Osteoblast (primary cell): ENCODE measurements around the gene LASP1. TPM values are rescaled to one million over a fixed set of nuclear protein-coding genes. Genes with fewer than 3 reads are reported as not detected.
A peak's percentile ranks its signal among the peaks of the same experiment; 100 is the strongest.

Experiments used
- DNase-seq: peaks from one replicate; pipeline ENCODE4 v3.0.0; 2011; ENCODE audit warnings: low spot score, mixed read lengths; ENCODE audit not compliant: insufficient read length; ENCODE audit errors: missing footprints
- H2AFZ ChIP-seq: 2 replicates; pipeline ENCODE4 v1.6.0; 2011; ENCODE audit warnings: mild to moderate bottlenecking, low read length
- H3K27ac ChIP-seq: 2 replicates; pipeline ENCODE4 v1.5.1; 2011; ENCODE audit warnings: mild to moderate bottlenecking, low read depth, low read length, moderate library complexity
- H3K27me3 ChIP-seq: 2 replicates; pipeline ENCODE4 v1.6.0; 2012; ENCODE audit warnings: mild to moderate bottlenecking, control low read depth, inconsistent platforms, low read length, moderate library complexity; ENCODE audit not compliant: insufficient read depth
- H3K36me3 ChIP-seq: 2 replicates; pipeline ENCODE4 v1.5.1; 2011; ENCODE audit warnings: mild to moderate bottlenecking, low read length, control low read depth, moderate library complexity; ENCODE audit not compliant: insufficient read depth
- H3K4me1 ChIP-seq: 2 replicates; pipeline ENCODE4 v1.5.1; 2011; ENCODE audit warnings: mild to moderate bottlenecking, low read length, control low read depth, moderate library complexity; ENCODE audit not compliant: insufficient read depth
- H3K4me2 ChIP-seq: 2 replicates; pipeline ENCODE4 v1.6.0; 2011; ENCODE audit warnings: mild to moderate bottlenecking, low read length; ENCODE audit not compliant: insufficient read depth
- H3K4me3 ChIP-seq: fragments of 200-600 bp; sonication (generic); 3 replicates; pipeline ENCODE4 v1.5.1; 2012; ENCODE audit warnings: mild to moderate bottlenecking, low read length, inconsistent platforms; ENCODE audit not compliant: insufficient read depth
- H3K79me2 ChIP-seq: 2 replicates; pipeline ENCODE4 v1.6.0; 2012; ENCODE audit warnings: mild to moderate bottlenecking, low read length, control low read depth, inconsistent platforms; ENCODE audit not compliant: insufficient read depth
- H3K9me3 ChIP-seq: 2 replicates; pipeline ENCODE4 v1.5.1; 2011; ENCODE audit warnings: low read depth, low read length, control low read depth
- H4K20me1 ChIP-seq: 2 replicates; pipeline ENCODE4 v1.6.0; 2012; ENCODE audit warnings: mild to moderate bottlenecking, low read length, control low read depth; ENCODE audit not compliant: insufficient read depth
- CTCF ChIP-seq: IDR thresholded peaks from 2 replicates; pipeline ENCODE4 v1.5.1; 2011; ENCODE audit warnings: mild to moderate bottlenecking, low read depth, low read length, moderate library complexity; ENCODE audit errors: extremely low read depth
- total RNA-seq: library from RNA; depleted of rRNA; stranded (reverse); fragments of >200 nt; gene quantifications from 2 replicates; pipeline ENCODE4 v1.2.3, GENCODE V29; 2012

The LASP1 gene
- 215 and 228 TPM in 2 replicates for total RNA-seq

GRCh38 chr17:38869526-38870258, at the start of gene LASP1:
LASP1 (plus strand) TSS chr17:38870058; CDS start chr17:38870190, 132 bp downstream.
- peak within 1 kb of the TSS; percentile 82 for H3K27ac ChIP-seq
- no peak for TF ChIP-seq CTCF

DNA sequence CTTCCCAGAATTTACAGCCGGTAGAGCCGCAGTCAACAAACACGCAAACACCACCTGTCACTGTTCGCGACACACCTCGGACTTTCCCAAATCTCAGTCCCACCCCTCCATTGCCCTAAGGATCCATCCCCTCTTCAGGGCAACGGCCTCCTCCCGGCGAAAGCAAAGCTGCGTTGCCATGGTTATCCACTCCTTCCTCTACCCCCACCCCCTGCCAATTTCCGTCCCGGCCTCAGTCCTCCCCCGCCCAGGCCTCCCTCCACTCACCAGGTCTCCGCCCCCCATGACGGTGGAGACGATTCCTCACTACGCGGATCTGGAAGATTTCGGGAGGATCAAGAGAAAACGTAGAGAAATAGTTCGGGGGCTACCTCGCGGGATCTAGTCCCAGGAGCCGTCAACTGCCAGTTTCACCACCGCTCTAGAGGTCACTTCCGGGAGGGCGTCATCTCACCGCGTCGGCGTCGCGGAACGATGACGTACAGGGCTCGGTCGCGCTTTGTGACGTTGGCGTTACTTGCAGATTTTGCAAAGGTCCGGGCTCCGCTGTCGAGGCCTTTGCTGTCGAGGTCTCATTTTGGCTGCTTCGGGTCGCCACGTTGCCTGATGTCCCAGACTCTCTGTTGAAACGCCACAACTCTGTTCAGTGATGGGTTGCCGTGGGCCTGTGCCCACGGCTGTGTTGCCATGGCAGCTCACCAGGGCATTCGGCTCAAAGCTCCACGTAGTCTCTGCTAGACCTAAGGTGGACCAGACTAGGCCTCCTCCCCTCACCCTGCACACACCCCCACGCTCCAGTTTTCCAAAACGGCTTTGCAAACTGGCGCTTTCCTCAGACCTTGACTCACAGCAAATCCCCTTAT, 44.7 kb upstream of the LASP1 start, which contains the start of gene CWC25:
CWC25 (minus strand) TSS at position 423 of the 863 bp plus-strand sequence; CDS start at position 285, 138 bp downstream.
- DNase-seq, result peak; percentile 98
- H3K27me3 ChIP-seq, result no peaks in the 10 kb centered on the region
- H3K27ac ChIP-seq, result peak within 1 kb of the TSS; percentile 100
- peaks cover 9% of the 10 kb centered on the region for H3K36me3 ChIP-seq
- no peaks in the 10 kb centered on the region for H3K9me3 ChIP-seq
- peak within 1 kb of the TSS; percentile 98 for H3K4me2 ChIP-seq
- H3K79me2 ChIP-seq, result peaks cover 47% of the 10 kb centered on the region
- TF ChIP-seq CTCF, result no peak
- H3K4me1 ChIP-seq, result peaks cover 15% of the 10 kb centered on the region
- no peaks in the 10 kb centered on the region for H4K20me1 ChIP-seq
- peak within 1 kb of the TSS; percentile 100 for H3K4me3 ChIP-seq
- H2AFZ ChIP-seq, result peak within 1 kb of the TSS; percentile 95

More at GRCh38 chr17:38869526-38870258, at the start of gene LASP1:
- Histone ChIP-seq H3K36me3 (peaks cover 10% of the 10 kb centered on the region), H3K4me1 (peaks cover 45% of the 10 kb centered on the region), H3K4me2 (peak within 1 kb of the TSS; percentile 94), H3K27me3 (no peaks in the 10 kb centered on the region), H4K20me1 (peaks cover 37% of the 10 kb centered on the region), H3K9me3 (no peaks in the 10 kb centered on the region), H2AFZ (peak within 1 kb of the TSS; percentile 86), H3K79me2 (peaks cover 48% of the 10 kb centered on the region), H3K4me3 (peak within 1 kb of the TSS; percentile 100)
- peak; percentile 97 for DNase-seq

DNA sequence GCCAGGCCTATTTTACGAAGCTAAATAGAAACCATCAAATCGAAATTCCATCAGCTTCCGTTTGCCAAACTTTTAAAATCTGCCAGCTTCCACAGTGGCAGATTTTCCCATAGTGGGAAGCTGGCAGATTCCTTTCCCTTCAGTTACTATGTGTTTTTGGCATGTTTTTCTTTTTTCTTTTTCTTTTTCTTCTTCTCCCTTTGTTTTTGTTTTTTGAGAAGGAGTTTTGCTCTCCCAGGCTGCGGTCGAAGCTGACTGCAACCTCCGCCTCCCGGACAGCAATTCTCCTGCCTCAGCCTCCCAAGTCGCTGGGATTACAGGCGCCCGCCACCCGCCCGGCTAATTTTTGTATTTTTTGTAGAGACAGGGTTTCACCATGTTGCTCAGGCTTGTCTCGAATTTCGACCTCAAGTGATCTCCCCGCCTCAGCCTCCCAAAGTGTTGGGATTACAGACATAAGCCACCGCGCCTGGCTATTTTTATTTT, 44.1 kb upstream of the LASP1 start:
- Histone ChIP-seq H3K79me2 (peaks cover 40% of the 10 kb centered on the region), H3K4me1 (peaks cover 15% of the 10 kb centered on the region), H3K4me2 (peak overlapping the region; percentile 98), H2AFZ (peak overlapping the region; percentile 95), H4K20me1 (no peaks in the 10 kb centered on the region), H3K27ac (peak overlapping the region; percentile 100), H3K9me3 (no peaks in the 10 kb centered on the region), H3K36me3 (peaks cover 2% of the 10 kb centered on the region), H3K4me3 (peak overlapping the region; percentile 100), H3K27me3 (no peaks in the 10 kb centered on the region)
- no peak for TF ChIP-seq CTCF
- no peak for DNase-seq
